Effector memory CD4-positive, alpha-beta T cell (primary cell): ENCODE data around the gene FYN.

ENCODE experiments used
- DNase-seq, 3 donors: peaks; one replicate each; pipeline ENCODE4 v3.0.0-alpha.2; 2020
- H3K27ac ChIP-seq: 2 replicates; pipeline ENCODE4 v1.7.0; 2013; ENCODE audit warnings: mild to moderate bottlenecking, low read length, moderate library complexity; ENCODE audit not compliant: insufficient read depth, poor library complexity, severe bottlenecking
- H3K27me3 ChIP-seq: replicated peaks from 2 replicates; pipeline ENCODE4 v1.7.0; 2013; ENCODE audit warnings: mild to moderate bottlenecking, low read length; ENCODE audit not compliant: insufficient read depth, control insufficient read depth, poor library complexity, severe bottlenecking
- H3K36me3 ChIP-seq: 2 replicates; pipeline ENCODE4 v1.7.0; 2013; ENCODE audit warnings: mild to moderate bottlenecking, low read length, moderate library complexity; ENCODE audit not compliant: control insufficient read depth, insufficient read depth
- H3K4me1 ChIP-seq: 2 replicates; pipeline ENCODE4 v1.7.0; 2013; ENCODE audit warnings: low read length, mild to moderate bottlenecking; ENCODE audit not compliant: control insufficient read depth, insufficient read depth, poor library complexity, severe bottlenecking
- H3K4me3 ChIP-seq: 2 replicates; pipeline ENCODE4 v1.7.0; 2013; ENCODE audit warnings: low read length, low read depth, mild to moderate bottlenecking; ENCODE audit not compliant: insufficient read depth, poor library complexity, severe bottlenecking
- H3K9me3 ChIP-seq: 2 replicates; pipeline ENCODE4 v1.7.0; 2013; ENCODE audit warnings: mild to moderate bottlenecking, low read length, moderate library complexity; ENCODE audit not compliant: control insufficient read depth

FYN gene

GRCh38 chr6:111758608-111759329 is 114.5 kb downstream of the FYN start:
- H3K4me1 ChIP-seq: peaks cover 84% of the 10 kb centered on the region
- H3K9me3 ChIP-seq: no peaks in the 10 kb centered on the region
- H3K4me3 ChIP-seq: peak overlapping the region; percentile 59
- peak in 2 of 3 donors; percentile 18 to 47 for DNase-seq
- H3K27ac ChIP-seq: peak overlapping the region; percentile 91
- H3K36me3 ChIP-seq: no peaks in the 10 kb centered on the region
- no peaks in the 10 kb centered on the region for H3K27me3 ChIP-seq

- H3K36me3 ChIP-seq: no peaks in the 10 kb centered on the region
- H3K27me3 ChIP-seq: no peaks in the 10 kb centered on the region
- peaks cover 85% of the 10 kb centered on the region for H3K4me1 ChIP-seq
- peak overlapping the region; percentile 59 for H3K4me3 ChIP-seq
- peak in 1 of 3 donors; percentile 25 for DNase-seq
- H3K27ac ChIP-seq: peak overlapping the region; percentile 91
- H3K9me3 ChIP-seq: no peaks in the 10 kb centered on the region
Observed at GRCh38 chr6:111757342-111757741, 115.9 kb downstream of the FYN start.

GRCh38 chr6:111754423-111754822 is 118.8 kb downstream of the FYN start:
- H3K27me3 ChIP-seq: no peaks in the 10 kb centered on the region
- no peak overlapping the region for H3K4me3 ChIP-seq
- peak overlapping the region; percentile 91 for H3K27ac ChIP-seq
- no peaks in the 10 kb centered on the region for H3K36me3 ChIP-seq
- H3K4me1 ChIP-seq: peaks cover 85% of the 10 kb centered on the region
- H3K9me3 ChIP-seq: no peaks in the 10 kb centered on the region
- no peak for DNase-seq

- Histone ChIP-seq H3K27me3 (no peaks in the 10 kb centered on the region), H3K4me1 (peaks cover 83% of the 10 kb centered on the region), H3K4me3 (peak overlapping the region; percentile 1), H3K36me3 (no peaks in the 10 kb centered on the region), H3K27ac (peak overlapping the region; percentile 71), H3K9me3 (no peaks in the 10 kb centered on the region)
- no peak for DNase-seq
Observed at GRCh38 chr6:111753573-111753972, 119.7 kb downstream of the FYN start.

- Histone ChIP-seq H3K27ac (peak overlapping the region; percentile 71), H3K4me1 (peaks cover 84% of the 10 kb centered on the region), H3K36me3 (no peaks in the 10 kb centered on the region), H3K9me3 (no peaks in the 10 kb centered on the region), H3K4me3 (no peak overlapping the region), H3K27me3 (no peaks in the 10 kb centered on the region)
- DNase-seq: no peak
Observed at GRCh38 chr6:111752476-111752875, 120.8 kb downstream of the FYN start.

GRCh38 chr6:111750753-111751673 is 122.2 kb downstream of the FYN start:
- Histone ChIP-seq H3K4me3 (peak overlapping the region; percentile 12), H3K4me1 (peaks cover 88% of the 10 kb centered on the region), H3K27me3 (no peaks in the 10 kb centered on the region), H3K9me3 (no peaks in the 10 kb centered on the region), H3K36me3 (no peaks in the 10 kb centered on the region), H3K27ac (peak overlapping the region; percentile 71)
- peak; percentile 39 to 55 (median 51) for DNase-seq

GRCh38 chr6:111750153-111750552 is 123.1 kb downstream of the FYN start:
- peaks cover 1% of the 10 kb centered on the region for H3K36me3 ChIP-seq

GRCh38 chr6:111748231-111748647 is 125.0 kb downstream of the FYN start:
- Histone ChIP-seq H3K36me3 (peaks cover 5% of the 10 kb centered on the region), H3K4me1 (peaks cover 76% of the 10 kb centered on the region), H3K4me3 (no peak overlapping the region), H3K27me3 (no peaks in the 10 kb centered on the region), H3K9me3 (no peaks in the 10 kb centered on the region), H3K27ac (peak overlapping the region; percentile 65)
- DNase-seq: no peak

More at GRCh38 chr6:111750153-111750552, 123.1 kb downstream of the FYN start:
- peaks cover 88% of the 10 kb centered on the region for H3K4me1 ChIP-seq
- H3K9me3 ChIP-seq: no peaks in the 10 kb centered on the region
- peak overlapping the region; percentile 71 for H3K27ac ChIP-seq
- H3K27me3 ChIP-seq: no peaks in the 10 kb centered on the region
- H3K4me3 ChIP-seq: no peak overlapping the region
- no peak for DNase-seq

- Histone ChIP-seq H3K9me3 (no peaks in the 10 kb centered on the region), H3K4me1 (peaks cover 72% of the 10 kb centered on the region), H3K27me3 (no peaks in the 10 kb centered on the region), H3K27ac (peak overlapping the region; percentile 65), H3K36me3 (peaks cover 5% of the 10 kb centered on the region), H3K4me3 (no peak overlapping the region)
- no peak for DNase-seq
Observed at GRCh38 chr6:111747829-111748228, 125.4 kb downstream of the FYN start.

GRCh38 chr6:111747396-111747795 is 125.9 kb downstream of the FYN start:
- H3K9me3 ChIP-seq: no peaks in the 10 kb centered on the region
- DNase-seq: peak in 1 of 3 donors; percentile 18
- no peaks in the 10 kb centered on the region for H3K27me3 ChIP-seq
- H3K4me1 ChIP-seq: peaks cover 67% of the 10 kb centered on the region
- peak overlapping the region; percentile 6 for H3K4me3 ChIP-seq
- H3K27ac ChIP-seq: peak overlapping the region; percentile 65
- H3K36me3 ChIP-seq: peaks cover 5% of the 10 kb centered on the region
